ENCODE measurements around the gene INSC.

DNA sequence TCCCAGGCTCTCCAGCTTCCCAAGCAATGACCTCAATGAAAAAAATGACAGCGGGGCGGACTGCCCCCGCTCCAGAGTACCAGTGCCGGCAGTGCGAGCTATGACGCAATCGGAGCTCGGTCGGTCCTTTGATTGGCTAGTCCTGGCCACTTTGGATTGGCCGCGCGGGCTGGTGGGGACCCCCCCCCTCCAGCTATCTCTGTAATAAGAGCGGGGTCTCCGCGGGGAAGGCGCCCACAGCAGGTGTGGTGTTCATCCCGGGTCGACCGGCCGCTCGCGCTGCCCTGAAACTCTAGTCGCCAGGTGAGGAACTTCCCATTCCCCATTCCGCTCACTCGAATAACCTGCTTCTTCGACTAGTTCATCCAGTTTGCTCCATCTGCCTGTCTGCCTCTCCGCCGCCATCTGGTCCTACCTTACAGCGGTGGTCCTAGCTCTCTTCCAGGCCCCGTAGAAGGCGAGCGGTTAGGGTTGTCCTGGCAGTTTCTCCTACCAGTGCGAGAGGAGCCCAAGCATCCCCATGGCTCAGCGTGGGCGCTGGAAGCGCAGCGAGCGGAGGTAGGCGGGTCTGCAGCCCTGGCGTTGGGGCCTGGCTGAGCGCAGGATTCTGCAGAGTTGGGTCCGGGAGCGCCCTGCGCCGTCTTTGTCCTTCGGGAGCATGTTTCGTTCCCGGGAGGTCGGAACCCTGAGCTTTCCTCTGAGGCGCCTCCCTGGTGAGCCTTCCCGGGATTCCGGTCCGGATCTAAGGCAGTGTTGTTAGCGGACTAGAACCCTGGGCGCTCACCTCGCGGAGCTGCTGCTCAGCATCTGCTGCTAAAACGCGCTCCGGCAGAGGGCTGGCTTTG is 41.1 kb upstream of the INSC start, which contains the start of gene CALCB:
- TF ChIP-seq EZH2 (IDR thresholded peaks at IDR 0.05; ENCODE audit: borderline replicate concordance, low read depth, low read length, poor library complexity, severe bottlenecking) = no peak
- TF ChIP-seq, protein P1, sequence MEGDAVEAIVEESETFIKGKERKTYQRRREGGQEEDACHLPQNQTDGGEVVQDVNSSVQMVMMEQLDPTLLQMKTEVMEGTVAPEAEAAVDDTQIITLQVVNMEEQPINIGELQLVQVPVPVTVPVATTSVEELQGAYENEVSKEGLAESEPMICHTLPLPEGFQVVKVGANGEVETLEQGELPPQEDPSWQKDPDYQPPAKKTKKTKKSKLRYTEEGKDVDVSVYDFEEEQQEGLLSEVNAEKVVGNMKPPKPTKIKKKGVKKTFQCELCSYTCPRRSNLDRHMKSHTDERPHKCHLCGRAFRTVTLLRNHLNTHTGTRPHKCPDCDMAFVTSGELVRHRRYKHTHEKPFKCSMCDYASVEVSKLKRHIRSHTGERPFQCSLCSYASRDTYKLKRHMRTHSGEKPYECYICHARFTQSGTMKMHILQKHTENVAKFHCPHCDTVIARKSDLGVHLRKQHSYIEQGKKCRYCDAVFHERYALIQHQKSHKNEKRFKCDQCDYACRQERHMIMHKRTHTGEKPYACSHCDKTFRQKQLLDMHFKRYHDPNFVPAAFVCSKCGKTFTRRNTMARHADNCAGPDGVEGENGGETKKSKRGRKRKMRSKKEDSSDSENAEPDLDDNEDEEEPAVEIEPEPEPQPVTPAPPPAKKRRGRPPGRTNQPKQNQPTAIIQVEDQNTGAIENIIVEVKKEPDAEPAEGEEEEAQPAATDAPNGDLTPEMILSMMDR (conservative IDR thresholded peaks at IDR 0.05; ENCODE audit: low read depth, low read length) = no peak

Measured in A673 (cell line).